22Rv1 (cell line): ENCODE data around the gene MYL10.

Experiments used
- H3K27ac ChIP-seq: fragments of 450-650 bp; 2 replicates; pipeline ENCODE4 v1.5.1; 2017
- ZFX ChIP-seq: fragments of 450-650 bp; IDR thresholded peaks from 2 replicates; pipeline ENCODE4 v1.6.1; 2017; ENCODE audit warnings: antibody characterized with exemption, borderline replicate concordance
- TF ChIP-seq, protein P1 (sequence below): fragments of 450-650 bp; IDR thresholded peaks from 2 replicates; pipeline ENCODE4 v1.5.1; 2017; ENCODE audit warnings: mild to moderate bottlenecking

The MYL10 gene

GRCh38 chr7:101578552-101578951 is 50.5 kb downstream of the MYL10 start:
- no peak overlapping the region for H3K27ac ChIP-seq
- no peak for TF ChIP-seq ZFX
- TF ChIP-seq, protein P1, sequence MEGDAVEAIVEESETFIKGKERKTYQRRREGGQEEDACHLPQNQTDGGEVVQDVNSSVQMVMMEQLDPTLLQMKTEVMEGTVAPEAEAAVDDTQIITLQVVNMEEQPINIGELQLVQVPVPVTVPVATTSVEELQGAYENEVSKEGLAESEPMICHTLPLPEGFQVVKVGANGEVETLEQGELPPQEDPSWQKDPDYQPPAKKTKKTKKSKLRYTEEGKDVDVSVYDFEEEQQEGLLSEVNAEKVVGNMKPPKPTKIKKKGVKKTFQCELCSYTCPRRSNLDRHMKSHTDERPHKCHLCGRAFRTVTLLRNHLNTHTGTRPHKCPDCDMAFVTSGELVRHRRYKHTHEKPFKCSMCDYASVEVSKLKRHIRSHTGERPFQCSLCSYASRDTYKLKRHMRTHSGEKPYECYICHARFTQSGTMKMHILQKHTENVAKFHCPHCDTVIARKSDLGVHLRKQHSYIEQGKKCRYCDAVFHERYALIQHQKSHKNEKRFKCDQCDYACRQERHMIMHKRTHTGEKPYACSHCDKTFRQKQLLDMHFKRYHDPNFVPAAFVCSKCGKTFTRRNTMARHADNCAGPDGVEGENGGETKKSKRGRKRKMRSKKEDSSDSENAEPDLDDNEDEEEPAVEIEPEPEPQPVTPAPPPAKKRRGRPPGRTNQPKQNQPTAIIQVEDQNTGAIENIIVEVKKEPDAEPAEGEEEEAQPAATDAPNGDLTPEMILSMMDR = no peak

DNA sequence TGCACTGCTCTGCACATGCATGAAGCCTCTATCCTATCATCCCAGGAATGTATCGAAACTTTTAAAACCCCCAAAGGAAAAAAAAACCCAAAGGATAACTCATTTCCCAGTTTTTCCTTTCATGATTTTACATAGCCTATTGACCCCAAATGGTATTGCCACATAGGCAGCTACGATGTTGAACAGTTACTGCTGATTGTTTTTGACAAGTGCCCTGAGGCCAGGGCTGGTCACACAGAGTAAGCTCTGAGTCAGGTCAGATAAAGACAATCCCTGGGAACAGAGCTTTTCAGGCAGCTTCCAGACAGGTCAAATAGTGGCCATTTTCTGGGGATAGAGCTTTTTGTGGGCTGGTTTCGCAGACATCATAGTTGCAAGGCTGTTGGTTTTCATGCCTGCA is 52.1 kb downstream of the MYL10 start:
- no peak for TF ChIP-seq ZFX
- TF ChIP-seq, protein P1 = no peak
- no peak overlapping the region for H3K27ac ChIP-seq

- TF ChIP-seq ZFX = no peak
- TF ChIP-seq, protein P1 = no peak
- H3K27ac ChIP-seq = no peak overlapping the region
Measured at GRCh38 chr7:101575721-101576120, 53.4 kb downstream of the MYL10 start.

DNA sequence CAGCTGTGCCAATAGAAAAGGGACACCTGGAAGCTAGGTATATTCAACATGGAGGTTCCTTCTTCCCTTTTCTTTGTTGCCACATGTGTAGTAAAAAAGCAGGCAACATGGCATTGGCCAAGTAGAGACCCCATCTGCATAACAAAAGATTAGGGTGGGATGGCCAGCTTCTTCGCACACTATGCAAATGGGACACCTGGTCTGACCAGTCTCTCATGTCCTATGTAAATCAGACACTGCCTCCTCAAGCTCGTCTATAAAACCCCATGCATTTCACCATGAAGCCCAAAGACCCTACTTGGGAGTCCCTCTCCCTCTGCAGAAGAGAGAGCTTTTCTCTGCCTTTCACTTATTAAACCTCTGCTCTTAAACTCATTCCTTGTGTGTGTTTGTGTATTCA is 53.9 kb downstream of the MYL10 start:
- H3K27ac ChIP-seq = no peak overlapping the region
- TF ChIP-seq, protein P1 = no peak
- TF ChIP-seq ZFX = no peak

GRCh38 chr7:101572156-101572555 is 56.9 kb downstream of the MYL10 start:
- no peak for TF ChIP-seq ZFX
- TF ChIP-seq, protein P1 = no peak
- H3K27ac ChIP-seq = no peak overlapping the region

DNA sequence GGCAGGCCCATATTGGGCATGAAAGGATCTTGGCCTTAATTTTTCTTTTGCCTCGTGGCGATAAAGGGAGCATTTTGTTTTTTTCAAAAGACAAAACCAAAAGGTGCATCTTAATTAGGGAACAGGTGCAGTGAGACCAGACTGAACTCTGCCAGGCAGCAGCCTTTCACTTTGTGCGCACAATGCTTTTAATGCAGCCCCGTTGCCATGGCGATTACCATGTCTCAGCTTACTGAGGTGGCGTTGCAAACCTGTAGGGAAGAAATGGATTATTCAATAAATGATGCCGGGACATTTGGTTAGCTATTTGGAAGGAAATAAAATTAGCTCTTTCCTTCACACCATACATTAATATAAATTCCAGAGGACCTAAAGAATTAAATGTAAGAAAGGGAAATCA is 61.9 kb downstream of the MYL10 start:
- TF ChIP-seq ZFX = no peak
- TF ChIP-seq, protein P1 = no peak
- no peak overlapping the region for H3K27ac ChIP-seq

DNA sequence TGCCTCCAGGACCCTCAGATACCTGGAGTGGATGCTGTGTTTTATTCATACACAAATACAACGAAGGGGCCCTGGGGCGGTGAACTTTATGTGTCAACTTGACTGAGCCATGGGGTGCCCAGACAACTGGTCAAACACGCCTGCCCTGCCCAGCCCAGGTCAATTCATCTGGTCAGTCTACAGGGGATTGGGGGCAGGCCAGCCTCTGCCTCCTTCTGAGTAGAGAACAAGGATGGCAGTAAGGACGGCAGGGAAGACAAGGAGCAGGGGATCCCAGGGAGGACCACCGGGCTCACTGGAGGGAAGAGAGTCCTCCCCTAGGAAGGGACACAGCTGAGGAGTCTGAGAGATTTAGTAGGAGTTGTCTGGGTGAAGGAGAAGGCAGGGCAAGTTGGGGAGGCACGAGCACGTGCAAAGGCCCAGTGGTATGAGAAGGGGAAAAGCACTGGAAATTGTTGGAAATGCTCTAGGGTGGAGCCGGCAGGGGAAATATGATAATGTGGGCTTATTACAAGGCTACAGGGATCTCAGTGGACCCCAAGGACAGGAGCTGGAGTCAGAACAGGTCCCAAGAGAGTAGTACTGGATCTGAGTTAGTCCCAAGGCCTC is 63.4 kb downstream of the MYL10 start:
- H3K27ac ChIP-seq = no peak overlapping the region
- TF ChIP-seq ZFX = no peak
- TF ChIP-seq, protein P1 = no peak
